DMS 273 treated with DMSO at 0.1 percent for 48 hours (cell line): ENCODE measurements around the gene ATG16L2.
"Not testable (repeated sequence)": the region's sequence is repeated elsewhere in the genome, so short reads cannot be mapped to it uniquely, and the experiment has no call there.

Experiments used
- DNase-seq: peaks from one replicate; lab custom pipeline; 2025; lab: John Stamatoyannopoulos, UW

The ATG16L2 gene

GRCh38 chr11:72825661-72826060 is 11.4 kb downstream of the ATG16L2 start:
- no peak for DNase-seq

DNA sequence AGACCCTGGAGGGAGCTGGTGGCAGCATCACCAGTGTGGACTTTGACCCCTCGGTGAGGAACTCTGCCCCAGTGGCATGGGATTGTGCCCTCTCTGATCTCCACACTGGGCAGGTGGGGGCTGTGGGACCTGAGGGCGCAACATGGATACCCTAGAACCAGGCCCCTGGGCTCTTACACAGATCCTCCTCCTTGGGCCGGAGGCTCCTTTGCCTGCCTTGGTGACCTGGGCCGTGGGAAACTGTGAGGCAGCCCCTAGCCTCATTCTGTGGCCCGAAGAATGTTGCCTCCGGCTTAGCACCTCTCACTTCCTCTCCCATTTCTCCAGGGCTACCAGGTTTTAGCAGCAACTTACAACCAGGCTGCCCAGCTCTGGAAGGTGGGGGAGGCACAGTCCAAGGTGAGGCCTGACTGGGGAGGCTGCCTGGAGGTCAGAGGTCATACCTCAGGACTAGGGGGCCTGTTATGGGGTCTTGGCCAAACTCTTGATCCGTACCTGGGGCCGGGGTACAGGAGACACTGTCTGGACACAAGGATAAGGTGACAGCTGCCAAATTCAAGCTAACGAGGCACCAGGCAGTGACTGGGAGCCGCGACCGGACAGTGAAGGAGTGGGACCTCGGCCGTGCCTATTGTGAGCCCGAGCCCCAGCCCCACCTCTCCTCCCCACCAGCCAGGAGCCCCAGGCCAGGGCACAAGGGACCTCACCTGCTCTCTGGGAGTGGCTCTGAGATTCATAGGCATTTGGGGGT is 12.2 kb downstream of the ATG16L2 start:
- DNase-seq, result no peak

DNA sequence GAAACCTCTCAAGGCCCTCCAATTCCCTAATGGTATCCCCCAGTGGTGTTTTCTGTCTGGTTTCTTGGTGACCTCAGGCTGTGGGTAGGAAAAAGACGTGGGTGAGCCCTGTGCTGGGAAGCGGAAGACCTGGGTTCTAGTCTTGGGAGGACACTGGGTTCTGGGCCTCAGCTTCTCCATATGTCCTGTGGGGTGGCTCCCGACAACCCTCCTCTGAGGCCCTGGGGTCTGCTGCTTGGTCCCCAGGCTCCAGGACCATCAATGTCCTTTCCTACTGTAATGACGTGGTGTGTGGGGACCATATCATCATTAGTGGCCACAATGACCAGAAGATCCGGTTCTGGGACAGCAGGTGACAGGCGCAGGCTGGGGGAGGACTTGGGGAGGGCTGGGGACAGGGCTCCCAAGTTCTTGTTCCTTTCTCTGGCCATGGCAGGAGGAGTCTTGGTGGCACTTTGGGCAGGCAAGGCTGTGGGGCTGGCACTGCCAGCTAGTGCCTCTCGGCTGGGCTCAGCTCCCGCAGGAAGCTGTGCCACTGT is 12.8 kb downstream of the ATG16L2 start:
- DNase-seq, result no peak

- DNase-seq, result not testable (repeated sequence)
Measured at GRCh38 chr11:72827656-72828055, 13.4 kb downstream of the ATG16L2 start.

GRCh38 chr11:72828081-72828567 is 13.9 kb downstream of the ATG16L2 start:
- no peak for DNase-seq

- peak; percentile 8 for DNase-seq
Measured at GRCh38 chr11:72828692-72829101, 14.5 kb downstream of the ATG16L2 start.

DNA sequence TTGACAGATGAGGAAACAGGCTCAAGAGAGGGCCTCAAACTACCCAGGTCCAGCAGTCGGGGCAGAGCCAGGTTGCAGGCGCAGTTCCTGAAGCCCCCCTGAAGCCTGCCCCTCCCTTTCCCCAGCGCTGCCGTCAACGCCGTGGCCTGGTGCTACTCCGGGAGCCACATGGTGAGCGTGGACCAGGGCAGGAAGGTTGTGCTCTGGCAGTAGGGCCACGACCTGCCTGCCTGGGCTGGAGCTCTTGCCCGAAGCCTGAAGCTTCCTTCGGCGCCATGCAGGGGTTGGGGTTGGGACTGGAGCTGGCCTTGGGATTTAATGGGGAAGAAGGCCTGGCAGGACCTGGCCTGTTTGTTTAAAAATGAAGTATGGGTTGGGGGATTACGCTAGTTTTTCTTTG is 15.0 kb downstream of the ATG16L2 start:
- no peak for DNase-seq

- DNase-seq, result no peak
Measured at GRCh38 chr11:72829884-72830533, 15.8 kb downstream of the ATG16L2 start.

DNA sequence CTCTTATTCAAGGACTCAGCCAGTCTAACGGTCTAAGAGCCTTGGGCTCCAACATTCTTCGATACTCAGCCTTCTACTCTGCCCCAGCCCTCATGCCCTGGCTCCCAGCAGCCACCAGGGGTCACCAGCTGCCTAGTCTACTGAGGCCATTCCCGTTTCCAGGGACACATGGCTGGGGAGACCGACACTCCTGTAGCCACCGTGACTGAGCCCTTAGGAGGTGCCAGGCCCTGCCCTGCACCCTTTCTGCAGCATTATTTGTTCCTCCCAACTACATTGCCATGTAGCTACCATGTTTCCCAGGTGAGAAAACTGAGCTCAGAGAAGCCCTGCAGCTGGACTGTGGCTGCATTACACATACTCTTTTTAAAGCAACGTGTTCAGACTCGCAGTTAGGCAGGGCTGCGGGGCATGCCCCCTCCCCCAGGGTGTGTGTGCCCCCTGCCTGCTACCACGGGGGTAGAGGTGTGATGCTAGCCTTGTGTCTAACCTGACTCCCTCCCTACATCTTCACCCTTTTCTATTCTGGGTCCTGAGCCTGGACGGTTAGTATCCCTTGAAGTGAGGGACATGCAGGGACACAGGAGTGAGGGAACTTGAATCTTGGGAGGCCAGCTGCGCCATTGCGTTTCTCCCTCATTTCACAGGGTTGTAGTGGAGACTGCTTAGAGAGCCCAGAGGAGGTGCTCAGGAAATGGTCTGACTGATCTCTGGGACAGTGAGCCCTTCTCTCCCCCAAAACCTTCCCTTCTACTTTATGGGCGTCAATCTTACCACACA is 17.5 kb downstream of the ATG16L2 start:
- DNase-seq, result peak; percentile 9

- no peak for DNase-seq
Measured at GRCh38 chr11:72832301-72833082, 18.3 kb downstream of the ATG16L2 start.

- no peak for DNase-seq
Measured at GRCh38 chr11:72833083-72833733, 19.0 kb downstream of the ATG16L2 start.

DNA sequence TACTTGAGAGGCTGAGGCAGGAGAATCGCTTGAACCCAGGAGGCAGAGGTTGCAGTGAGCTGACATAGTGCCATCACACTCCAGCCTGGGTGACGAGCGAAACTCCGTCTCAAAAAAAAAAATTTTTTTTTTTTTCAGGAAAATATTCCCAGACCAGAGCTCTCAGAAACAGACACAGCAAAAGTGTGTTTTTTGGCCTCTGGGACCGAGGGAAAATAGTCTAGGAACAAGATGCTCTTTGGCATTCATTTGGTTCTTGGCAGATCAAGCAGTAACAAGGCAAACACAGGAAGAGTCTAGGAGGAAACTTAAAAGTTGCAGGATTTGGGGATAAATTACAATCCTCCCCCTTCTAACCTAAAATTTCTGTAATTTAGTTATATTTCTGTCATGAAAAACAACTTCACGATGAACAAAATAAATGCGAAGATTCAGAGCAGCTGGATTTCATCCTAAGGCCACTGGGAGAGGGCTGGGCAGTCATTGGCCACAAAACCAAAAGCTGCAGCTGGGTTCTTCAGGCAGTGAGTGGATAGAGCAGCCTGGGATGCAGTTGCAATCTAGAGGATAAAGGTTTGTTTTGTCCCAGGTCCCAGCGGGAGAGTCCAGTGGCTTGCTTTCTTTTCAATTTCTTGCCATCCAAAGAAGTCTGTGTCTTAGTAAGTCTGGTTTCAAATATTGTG is 19.7 kb downstream of the ATG16L2 start:
- no peak for DNase-seq

- no peak for DNase-seq
Measured at GRCh38 chr11:72834905-72835304, 20.7 kb downstream of the ATG16L2 start.

GRCh38 chr11:72836111-72836510 is 21.9 kb downstream of the ATG16L2 start:
- DNase-seq, result no peak

DNA sequence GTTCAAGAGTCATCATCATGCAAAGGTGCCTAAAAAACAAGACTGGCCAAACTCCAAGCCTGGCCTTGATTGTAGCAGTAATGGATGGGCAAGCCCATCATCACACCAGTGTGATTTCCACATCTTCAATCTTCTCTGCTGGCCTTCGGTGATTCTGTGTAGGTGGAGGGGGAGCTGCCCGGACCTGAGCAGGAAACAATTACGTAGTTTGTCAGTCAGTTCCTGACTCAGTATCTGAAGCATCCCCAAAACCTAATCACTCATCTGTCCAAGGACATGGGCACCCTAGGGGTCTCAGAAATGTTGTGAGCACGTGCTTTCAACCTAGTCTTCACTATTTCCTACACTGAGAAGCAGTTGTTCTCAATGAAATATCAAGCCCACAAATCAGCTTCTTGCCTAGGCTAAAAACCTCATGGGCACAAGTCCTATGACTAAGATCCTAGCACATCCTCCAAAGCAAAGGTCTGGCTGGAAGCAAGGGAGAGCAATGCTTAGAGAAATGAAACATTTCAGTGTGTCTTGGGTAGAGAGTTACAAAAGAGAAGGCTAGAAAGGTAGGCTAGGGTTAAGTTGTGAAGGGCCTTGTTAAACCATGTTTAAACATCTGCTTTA is 24.6 kb downstream of the ATG16L2 start:
- no peak for DNase-seq

- no peak for DNase-seq
Measured at GRCh38 chr11:72840780-72841179, 26.6 kb downstream of the ATG16L2 start.

GRCh38 chr11:72841397-72841796 is 27.2 kb downstream of the ATG16L2 start:
- no peak for DNase-seq

- DNase-seq, result no peak
Measured at GRCh38 chr11:72842126-72842525, 27.9 kb downstream of the ATG16L2 start.

- DNase-seq, result no peak
Measured at GRCh38 chr11:72842653-72843330, 28.6 kb downstream of the ATG16L2 start.
